GM10248 (cell line): ENCODE measurements around the gene SLC7A8.
"Not testable (repeated sequence)": the region's sequence is repeated elsewhere in the genome, so short reads cannot be mapped to it uniquely, and the experiment has no call there.

Source experiments
- CTCF ChIA-PET: fragments of 300-600 bp; sonication (Branson Sonifier 250); formaldehyde crosslinking; extraction: SDS; loops from one replicate; lab custom pipeline; 2021; ENCODE audit warnings: antibody characterized with exemption; lab: Yijun Ruan, JAX
- POLR2A ChIA-PET: fragments of 350-650 bp; sonication (Branson Sonifier 250); formaldehyde crosslinking; extraction: SDS; loops from one replicate; lab custom pipeline; 2020; ENCODE audit warnings: antibody characterized with exemption; lab: Yijun Ruan, JAX
- DNase-seq: peaks from one replicate; pipeline ENCODE4 v3.0.0; 2012; ENCODE audit errors: extremely low spot score
- CTCF ChIP-seq: IDR thresholded peaks from 2 replicates; pipeline ENCODE4 v1.5.1; 2012; ENCODE audit warnings: mild to moderate bottlenecking, low read depth; ENCODE audit errors: extremely low read depth, missing control alignments, control extremely low read depth

The SLC7A8 gene

GRCh38 chr14:23183479-23183878 is at the start of gene SLC7A8:
Gene SLC7A8 (minus strand): TSS chr14:23183660. CDS start chr14:23182914, 746 bp downstream.
- DNase-seq: no peak
- no peak for TF ChIP-seq CTCF
- ChIA-PET CTCF (interaction anchor here (7.6 to 12.7 kb wide), 2 partner anchors 7 to 62 kb away, joined by 42 to 164 read pairs; partner anchors contain the start of gene CEBPE), POLR2A (no interaction called here)

- POLR2A ChIA-PET, CTCF ChIA-PET, DNase-seq: not testable (repeated sequence)
These were observed 48.9 kb upstream of the SLC7A8 start for GRCh38 chr14:23232241-23232808.

GRCh38 chr14:23228812-23229211 is 45.4 kb upstream of the SLC7A8 start:
- no peak for TF ChIP-seq CTCF
- DNase-seq: no peak
- CTCF ChIA-PET: no interaction called here
- POLR2A ChIA-PET: no interaction called here

- POLR2A ChIA-PET: no interaction called here
- CTCF ChIA-PET: interaction anchor here (1.2 to 2.3 kb wide), 2 partner anchors 11 to 107 kb away, joined by 4 to 6 read pairs; no protein-coding TSS in a partner anchor
- no peak for TF ChIP-seq CTCF
- DNase-seq: no peak
These were observed 44.1 kb upstream of the SLC7A8 start for GRCh38 chr14:23227566-23227965.

GRCh38 chr14:23224958-23225357 is 41.5 kb upstream of the SLC7A8 start:
- DNase-seq, POLR2A ChIA-PET: not testable (repeated sequence)
- CTCF ChIA-PET: interaction anchor here (1.2 kb wide), 1 partner anchor 49 kb away, joined by 3 read pairs; no protein-coding TSS in a partner anchor

- POLR2A ChIA-PET: no interaction called here
- TF ChIP-seq CTCF: no peak
- no peak for DNase-seq
- CTCF ChIA-PET: no interaction called here
These were observed 35.6 kb upstream of the SLC7A8 start for GRCh38 chr14:23219075-23219474.

- ChIA-PET POLR2A (no interaction called here), CTCF (interaction anchor here (0.9 to 1.8 kb wide), 6 partner anchors 9 to 96 kb away, joined by 3 to 7 read pairs (median 3); no protein-coding TSS in a partner anchor)
- no peak for TF ChIP-seq CTCF
- no peak for DNase-seq
These were observed 33.9 kb upstream of the SLC7A8 start for GRCh38 chr14:23217032-23218020.
